HUDEP-2 (cell line): ENCODE measurements around the gene FN3K.

Experiments used
- DNase-seq, 76 experiments: peaks; one replicate each; lab custom pipeline; 2025; ENCODE audit not compliant: unreplicated experiment in 76 of 76; lab: John Stamatoyannopoulos, UW

FN3K gene

DNA sequence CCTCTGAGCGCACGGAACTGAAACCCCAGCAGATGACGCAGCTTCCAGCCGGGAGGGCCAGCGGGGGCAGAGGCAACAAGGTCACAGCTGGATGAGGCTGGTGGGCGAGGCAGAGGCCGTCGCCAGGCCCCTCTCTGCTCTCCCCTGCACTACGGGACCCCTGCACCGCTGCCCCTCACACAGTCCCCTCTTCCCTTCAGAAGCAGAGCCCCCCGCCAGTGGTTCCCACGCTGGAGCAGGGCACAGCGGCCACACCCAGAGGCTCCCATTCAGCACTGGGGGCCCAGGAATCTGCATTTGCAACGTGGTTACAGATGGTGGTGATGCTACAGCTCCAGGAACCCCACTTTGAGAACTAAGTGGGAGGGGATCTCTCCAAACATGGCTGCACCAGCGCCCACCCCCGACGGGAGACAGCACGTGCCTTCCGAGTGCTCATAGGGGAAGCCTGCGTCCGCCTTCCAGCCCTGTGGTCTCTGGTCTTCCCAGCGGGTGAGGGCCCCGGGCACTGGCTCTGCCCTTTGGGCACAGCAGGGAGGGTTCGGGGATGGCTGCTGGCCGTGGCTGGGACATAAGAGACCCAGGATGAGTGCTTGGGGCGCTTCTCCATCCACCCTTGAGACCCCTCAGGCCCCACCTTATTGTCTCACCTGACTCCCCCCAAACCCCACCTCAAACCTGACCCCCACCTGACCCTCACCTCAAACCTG, 32.2 kb upstream of the FN3K start:
- DNase-seq: no peak

DNA sequence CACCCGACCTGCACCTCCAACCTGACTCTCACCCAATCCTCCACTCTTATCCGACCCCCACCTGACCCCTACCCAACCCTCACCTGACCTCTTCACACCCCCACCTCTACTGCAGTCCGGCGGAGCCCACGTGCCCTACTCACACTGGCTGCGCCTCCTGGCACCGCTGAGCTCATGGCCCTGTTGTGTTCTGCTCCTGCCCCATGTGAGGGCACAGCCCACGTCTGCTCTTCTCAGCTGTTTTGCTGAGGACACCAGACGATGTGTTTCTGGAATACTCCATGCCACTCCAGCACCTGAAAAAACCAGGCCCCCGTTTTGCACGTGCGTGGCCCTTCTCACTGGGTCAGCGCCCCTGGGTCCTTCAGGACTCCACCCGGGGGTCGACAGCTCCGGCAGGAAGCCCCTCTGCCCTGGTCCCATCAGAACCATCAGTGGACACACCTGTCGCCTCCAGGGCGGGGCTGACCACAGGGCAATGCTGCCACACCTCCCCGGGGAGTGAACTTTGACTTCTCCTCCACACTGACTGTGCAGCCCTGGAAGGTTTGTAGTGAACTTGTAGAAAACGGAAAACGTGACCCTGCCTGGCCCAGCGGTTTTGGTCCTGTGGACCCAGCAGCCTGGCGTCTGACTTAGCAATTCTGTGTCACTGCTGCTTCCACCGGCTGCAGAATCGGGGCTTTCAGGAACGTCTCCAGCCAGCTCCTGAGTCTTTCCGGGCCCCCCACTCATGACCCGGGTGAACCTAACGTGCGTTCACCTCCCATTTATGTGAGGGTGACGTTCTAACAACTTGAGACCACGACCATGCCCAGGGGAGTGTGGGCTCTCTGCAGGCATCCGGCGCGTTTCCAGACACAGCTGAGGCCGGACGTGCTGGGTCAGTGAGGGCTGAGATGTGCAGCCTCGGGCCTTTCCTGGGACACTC, 31.2 kb upstream of the FN3K start:
- DNase-seq: no peak

- DNase-seq: no peak
Observed at GRCh38 chr17:82704886-82705285, 30.5 kb upstream of the FN3K start.

- DNase-seq: no peak
Observed at GRCh38 chr17:82705756-82706155, 29.7 kb upstream of the FN3K start.

- peak in 3 of 76 experiments; percentile 11 to 23 (median 17) for DNase-seq
Observed at GRCh38 chr17:82709024-82709675, 26.3 kb upstream of the FN3K start.

DNA sequence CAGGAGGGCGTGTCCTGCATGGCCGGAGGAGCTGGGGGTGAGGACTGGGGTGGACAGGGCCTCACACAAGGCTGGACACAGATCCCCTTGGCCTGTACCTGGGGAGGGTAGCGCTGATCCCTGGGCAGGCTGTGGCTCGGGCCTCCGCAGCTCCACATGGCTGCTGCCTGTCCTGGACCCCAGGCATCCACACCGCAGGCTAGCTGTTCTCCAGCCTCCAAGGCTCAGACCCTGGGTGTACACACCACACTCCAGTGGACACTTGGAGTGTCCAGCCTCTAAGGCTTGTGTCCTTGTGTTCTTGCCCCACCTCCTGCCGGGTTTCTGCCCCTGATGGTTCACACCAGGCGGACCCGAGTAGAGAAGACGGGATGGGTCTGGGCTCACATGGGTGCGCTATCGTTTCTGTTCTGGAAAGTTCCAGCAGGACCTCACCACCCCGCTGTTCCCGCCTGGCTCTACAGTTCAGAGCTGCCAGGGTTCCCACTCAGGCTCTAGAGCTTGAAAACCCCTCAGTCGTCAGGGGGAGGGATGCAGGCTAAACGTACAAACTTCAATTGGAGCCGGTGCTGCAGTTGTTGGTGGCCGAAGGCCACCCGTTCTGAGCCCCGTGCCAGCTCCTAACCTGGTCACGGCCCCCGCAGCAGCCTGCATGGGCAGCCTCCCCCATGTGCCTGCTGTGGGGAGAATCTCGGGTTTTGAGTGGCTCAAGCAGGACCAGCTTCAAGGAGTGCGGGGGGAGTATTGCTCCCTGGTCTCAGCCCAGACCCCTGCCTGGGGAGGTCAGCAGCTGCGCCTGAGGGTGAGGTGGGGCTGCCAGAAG, 25.5 kb upstream of the FN3K start:
- no peak for DNase-seq

- no peak for DNase-seq
Observed at GRCh38 chr17:82710499-82711232, 24.7 kb upstream of the FN3K start.

GRCh38 chr17:82713071-82713723, 22.2 kb upstream of the FN3K start:
- DNase-seq: no peak

DNA sequence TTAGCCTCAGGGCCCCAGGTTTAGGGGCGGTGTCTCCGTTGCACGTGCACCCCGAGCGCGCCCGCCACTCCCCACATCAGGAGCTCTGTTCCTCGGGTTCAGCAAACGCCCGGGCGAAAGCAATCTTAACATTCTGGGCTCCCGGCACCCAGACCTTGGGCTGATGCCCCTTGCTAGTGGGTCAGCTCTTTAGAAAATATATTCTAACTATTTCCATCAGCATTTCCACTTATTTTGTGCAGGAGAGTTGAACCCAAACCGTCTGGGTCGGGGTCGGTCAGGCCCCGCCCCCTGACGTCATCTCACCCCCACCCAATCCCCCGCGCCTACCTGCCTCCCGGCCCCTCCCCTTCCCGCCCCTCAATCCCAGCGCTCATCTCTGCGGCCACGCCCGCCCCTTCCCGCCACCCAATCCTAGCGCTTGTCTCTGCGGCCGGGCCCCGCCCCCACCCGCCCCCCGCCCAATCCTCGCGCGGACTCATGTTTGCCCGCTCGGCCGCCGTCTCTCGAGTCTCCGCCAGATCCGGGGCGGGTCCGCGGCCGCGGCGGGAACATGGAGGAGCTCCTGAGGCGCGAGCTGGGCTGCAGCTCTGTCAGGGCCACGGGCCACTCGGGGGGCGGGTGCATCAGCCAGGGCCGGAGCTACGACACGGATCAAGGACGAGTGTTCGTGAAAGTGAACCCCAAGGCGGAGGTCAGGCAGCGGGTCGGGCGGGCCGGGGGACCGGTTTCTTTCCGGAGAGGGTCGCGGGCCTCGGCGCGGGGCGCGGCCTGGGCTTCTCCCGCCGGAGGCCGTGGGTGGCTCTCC, 19.0 kb upstream of the FN3K start, which contains the start of gene FN3KRP:
Gene FN3KRP (plus strand): TSS at position 504 of the 808 bp plus-strand sequence. CDS start 50 bp downstream, at position 554.
- peak in 74 of 76 experiments; percentile 43 to 98 (median 92) for DNase-seq

GRCh38 chr17:82718986-82719685, 16.3 kb upstream of the FN3K start:
- no peak for DNase-seq

DNA sequence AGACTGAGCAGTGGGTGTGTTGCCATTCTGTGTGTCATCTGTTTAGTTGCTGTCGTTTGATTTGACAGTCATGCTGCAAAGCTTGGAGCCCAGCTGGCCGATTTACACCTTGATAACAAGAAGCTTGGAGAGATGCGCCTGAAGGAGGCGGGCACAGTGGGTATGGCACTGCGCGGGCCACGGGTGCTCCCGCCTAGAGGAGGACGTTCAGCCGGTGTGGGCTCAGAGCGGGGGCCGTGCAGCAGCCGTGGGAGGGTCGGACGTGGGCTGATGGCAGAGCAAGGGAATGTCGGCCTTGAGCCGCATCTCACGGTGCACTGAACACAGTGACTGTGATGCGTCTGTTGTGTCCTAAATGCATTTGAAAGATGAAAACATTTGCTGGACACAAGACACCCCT, 15.2 kb upstream of the FN3K start:
- DNase-seq: no peak

DNA sequence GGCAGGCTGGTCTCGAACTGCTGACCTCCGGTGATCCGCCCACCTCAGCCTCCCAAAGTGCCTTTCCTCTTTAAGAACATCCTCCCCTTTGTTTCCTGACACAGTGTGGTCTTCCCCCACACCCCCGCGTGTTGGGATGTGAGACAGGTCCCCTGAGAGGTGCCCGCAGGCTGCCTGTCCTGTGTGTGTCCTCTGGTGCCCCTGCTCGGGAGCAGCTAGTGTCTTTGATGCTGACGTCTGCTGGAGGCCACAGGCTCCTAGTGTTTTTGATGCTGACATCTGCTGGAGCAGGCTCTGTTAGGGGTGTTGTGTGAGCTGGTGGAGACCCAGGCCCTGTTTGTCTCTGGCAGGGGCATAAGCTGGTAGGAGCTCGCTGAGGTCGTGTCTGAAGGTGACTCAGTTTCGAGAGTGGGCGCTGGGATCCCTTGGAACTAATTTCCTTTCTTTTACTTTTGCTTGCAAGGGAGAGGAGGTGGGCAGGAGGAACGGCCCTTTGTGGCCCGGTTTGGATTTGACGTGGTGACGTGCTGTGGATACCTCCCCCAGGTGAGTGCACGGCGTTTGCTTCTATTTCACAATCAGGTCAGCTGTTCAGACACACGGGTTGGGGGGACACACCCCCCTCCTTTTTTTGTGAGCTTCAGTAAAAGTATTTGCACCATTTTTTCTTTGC, 12.9 kb upstream of the FN3K start:
- no peak for DNase-seq

DNA sequence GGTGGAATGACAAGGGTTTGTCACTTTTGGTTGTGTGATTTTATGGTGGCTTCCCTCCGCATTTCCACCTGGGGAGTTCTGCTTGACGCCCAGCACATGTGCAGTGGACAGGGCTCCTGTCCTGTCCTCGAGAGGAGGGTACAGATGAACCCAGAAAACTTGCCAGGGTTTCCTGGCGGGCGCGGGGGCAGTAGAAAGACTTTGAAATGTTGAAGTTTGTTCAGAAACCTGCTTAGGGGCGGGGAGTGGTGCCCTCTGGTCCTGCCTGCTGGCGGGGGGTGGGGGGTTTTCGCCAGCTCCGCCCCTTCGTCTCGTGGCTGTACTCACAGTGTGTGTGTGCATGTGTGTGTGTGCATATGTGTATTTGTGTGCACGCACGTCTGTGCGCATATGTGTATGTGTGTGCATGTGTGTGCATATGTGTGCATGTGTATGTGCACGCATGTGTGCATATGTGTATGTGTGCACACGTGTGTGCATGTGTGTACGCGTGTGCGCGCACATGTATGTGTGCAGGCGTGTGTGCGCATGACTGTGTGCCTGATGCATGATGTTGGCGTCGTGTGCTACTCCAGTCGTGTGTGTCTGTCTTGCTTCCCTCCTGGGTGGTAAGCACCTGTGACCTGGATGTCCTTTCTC, 12.1 kb upstream of the FN3K start:
- no peak for DNase-seq

DNA sequence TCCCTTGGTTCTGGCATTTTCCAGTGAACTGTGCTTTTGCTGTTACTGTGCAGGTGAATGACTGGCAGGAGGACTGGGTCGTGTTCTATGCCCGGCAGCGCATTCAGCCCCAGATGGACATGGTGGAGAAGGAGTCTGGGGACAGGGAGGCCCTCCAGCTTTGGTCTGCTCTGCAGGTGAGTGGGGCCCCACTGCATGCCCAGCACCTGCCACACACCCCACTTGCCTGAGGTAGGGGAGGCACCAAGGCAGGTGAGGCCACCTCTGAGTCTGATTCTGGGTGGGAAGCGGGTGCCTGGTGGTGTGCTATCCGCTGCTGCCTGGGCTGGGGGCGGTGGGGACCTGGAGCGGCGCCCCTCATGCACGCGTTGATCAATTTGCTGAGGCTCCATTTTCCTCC, 9.0 kb upstream of the FN3K start:
- no peak for DNase-seq

- DNase-seq: no peak
Observed at GRCh38 chr17:82729479-82730260, 5.7 kb upstream of the FN3K start.

DNA sequence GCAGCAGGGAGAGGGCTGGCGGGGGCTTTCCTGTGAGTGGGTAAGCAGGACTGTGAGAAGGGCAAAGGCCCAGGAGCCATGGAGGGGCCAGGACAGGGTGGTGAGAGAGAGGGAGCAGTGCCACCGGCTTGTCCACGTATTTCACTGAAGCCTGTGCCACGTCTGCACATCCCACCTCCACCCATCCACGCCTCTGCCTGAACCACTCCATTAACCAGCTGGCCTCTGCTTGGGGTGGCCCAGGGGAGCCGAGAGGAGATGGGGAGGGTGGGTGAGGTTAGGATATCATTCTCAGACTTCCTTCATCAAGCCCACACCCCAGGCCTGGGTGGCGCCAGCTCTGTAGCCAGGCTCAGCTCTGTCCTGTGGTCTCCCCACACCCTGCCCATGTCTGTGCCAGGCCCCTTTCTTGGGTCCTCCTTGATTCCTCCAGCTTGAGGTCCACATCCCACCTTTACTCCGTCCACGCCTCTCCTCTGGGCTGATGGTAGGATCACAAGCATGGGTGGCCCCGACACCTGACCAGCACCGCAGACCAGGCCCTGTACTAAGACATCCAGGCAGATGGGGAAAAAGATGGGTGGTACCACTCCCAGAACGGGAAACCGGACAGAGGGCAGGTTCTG, 3.2 kb upstream of the FN3K start:
- DNase-seq: no peak
